ENCODE measurements around the gene PRR15L. TPM values are rescaled to one million over a fixed set of nuclear protein-coding genes. Genes with fewer than 3 reads are reported as not detected.
"Not testable (repeated sequence)": the region's sequence is repeated elsewhere in the genome, so short reads cannot be mapped to it uniquely, and the experiment has no call there.

PRR15L gene
- total and polyA plus RNA-seq, 2 of the 4 experiments (the other 2 are of a cell fraction), result not detected

DNA sequence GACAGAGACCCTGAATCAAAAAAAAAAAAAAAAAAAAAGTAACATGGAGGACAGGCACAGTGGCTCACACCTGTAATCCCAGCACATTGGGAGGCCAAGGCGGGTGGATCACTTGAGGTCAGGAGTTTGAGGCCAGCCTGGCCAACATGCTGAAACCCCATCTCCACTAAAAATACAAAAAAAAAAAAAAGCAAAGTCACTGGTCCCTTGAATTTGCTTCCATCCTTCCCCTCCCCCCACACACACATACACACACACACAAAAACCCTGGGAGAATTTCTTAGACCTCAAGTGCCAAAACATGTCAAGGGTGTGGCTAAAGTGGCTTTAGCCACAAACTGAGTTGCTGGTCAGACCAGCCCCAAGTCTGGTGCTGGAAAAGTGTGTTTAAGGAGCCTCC lies 30.8 kb upstream of the PRR15L start:
- H2BK120ac ChIP-seq (ENCODE audit: low read depth, low read length); H3K79me1 ChIP-seq (ENCODE audit: low read depth in 1 of 2, low read length in 2 of 2); H3K4me1 ChIP-seq (ENCODE audit: control insufficient read depth, insufficient read depth, low read length); H3K9ac ChIP-seq (ENCODE audit: low read depth, low read length); H4K8ac ChIP-seq (ENCODE audit: low read depth in 2 of 2, low read length in 2 of 2); CTCF ChIA-PET; H2AK9ac ChIP-seq (replicated peaks; ENCODE audit: low read depth, low read length, poor library complexity); H4K91ac ChIP-seq (ENCODE audit: insufficient read depth, low read depth, low read length); H4K20me1 ChIP-seq (ENCODE audit: insufficient read depth, low read length); H2BK15ac ChIP-seq (ENCODE audit: low read depth, low read length); POLR2A ChIA-PET (ENCODE audit: unreplicated experiment); H3K23ac ChIP-seq (ENCODE audit: low read depth, low read length); H2BK5ac ChIP-seq (ENCODE audit: low read depth, low read length, poor library complexity, severe bottlenecking); H3K9me1 ChIP-seq (ENCODE audit: insufficient read depth, low read length); in situ Hi-C loops (cut with MboI; ENCODE audit: low sequenced_read_pairs); H3K4ac ChIP-seq (ENCODE audit: low read depth, low read length); H3K9me3 ChIP-seq (ENCODE audit: control insufficient read depth, insufficient read depth, low read length); H3K14ac ChIP-seq (replicated peaks; ENCODE audit: low read depth, low read length); H3K36me3 ChIP-seq (ENCODE audit: control insufficient read depth, insufficient read depth, low read length); H2BK20ac ChIP-seq (ENCODE audit: low read depth, low read length); H3K4me3 ChIP-seq (ENCODE audit: insufficient read depth, low read depth, low read length); H2AFZ ChIP-seq (replicated peaks; ENCODE audit: low read length, poor library complexity); DNase-seq; H3K4me2 ChIP-seq (ENCODE audit: low read depth, low read length); H3K27ac ChIP-seq (ENCODE audit: insufficient read depth, low read length); ATAC-seq (ENCODE audit: low read depth); H2AK5ac ChIP-seq (ENCODE audit: low read depth, low read length); H3K18ac ChIP-seq (ENCODE audit: low read depth, low read length); dilution Hi-C loops (cut with HindIII; ENCODE audit: low sequenced_read_pairs, unreplicated experiment); BruUV-seq (replicated peaks); H4K5ac ChIP-seq (ENCODE audit: low read depth, low read length); H3K27me3 ChIP-seq (ENCODE audit: control insufficient read depth, insufficient read depth, low read length); intact Hi-C loops (cut with micrococcal nuclease); H3K56ac ChIP-seq (ENCODE audit: extremely low read depth, insufficient read depth, low read length): not testable (repeated sequence)
- no CpG with 5 or more reads among the region's 1 CpG for WGBS, 2 experiments (ENCODE audit: extremely low coverage in 2 of 2, insufficient read length in 1 of 2)
